H9 (cell line): ENCODE results near the gene GALNT2. TPM values are rescaled to one million over a fixed set of nuclear protein-coding genes. Genes with fewer than 3 reads are reported as not detected.

Experiments used
- DNase-seq: peaks from one replicate; pipeline ENCODE4 v3.0.0-alpha.2; 2017
- H2AFZ ChIP-seq: one replicate; pipeline ENCODE4 v1.6.1; 2013; ENCODE audit warnings: mild to moderate bottlenecking, low read length, control low read depth, moderate library complexity
- H2AK5ac ChIP-seq: 2 replicates; pipeline ENCODE4 v1.6.1; 2013; ENCODE audit warnings: low read length, control low read depth, mixed read lengths; ENCODE audit not compliant: insufficient read length
- H2BK120ac ChIP-seq: one replicate; pipeline ENCODE4 v1.6.1; 2013; ENCODE audit warnings: low read depth, mild to moderate bottlenecking, low read length, control low read depth, inconsistent platforms; ENCODE audit not compliant: poor library complexity, severe bottlenecking
- H2BK12ac ChIP-seq: 2 replicates; pipeline ENCODE4 v1.6.1; 2013; ENCODE audit warnings: low read length, control low read depth, mixed read lengths, low read depth; ENCODE audit not compliant: insufficient read length
- H2BK15ac ChIP-seq: 2 replicates; pipeline ENCODE4 v1.6.1; 2013; ENCODE audit warnings: low read depth, low read length, control low read depth
- H2BK20ac ChIP-seq: one replicate; pipeline ENCODE4 v1.6.1; 2013; ENCODE audit warnings: low read depth, mild to moderate bottlenecking, low read length, control low read depth, inconsistent platforms; ENCODE audit not compliant: poor library complexity, severe bottlenecking
- H2BK5ac ChIP-seq: 2 replicates; pipeline ENCODE4 v1.6.1; 2013; ENCODE audit warnings: low read length, control low read depth, mixed read lengths; ENCODE audit not compliant: insufficient read length
- H3K14ac ChIP-seq: 2 replicates; pipeline ENCODE4 v1.6.1; 2013; ENCODE audit warnings: low read length, control low read depth; ENCODE audit not compliant: insufficient read depth
- H3K18ac ChIP-seq: 2 replicates; pipeline ENCODE4 v1.6.1; 2013; ENCODE audit warnings: low read depth, mild to moderate bottlenecking, mixed read lengths, low read length, control low read depth; ENCODE audit not compliant: insufficient read length
- H3K23ac ChIP-seq: 2 replicates; pipeline ENCODE4 v1.6.1; 2013; ENCODE audit warnings: low read length, control low read depth, mixed read lengths, low read depth; ENCODE audit not compliant: insufficient read length
- H3K23me2 ChIP-seq: 2 replicates; pipeline ENCODE4 v1.6.1; 2013; ENCODE audit warnings: low read depth, mild to moderate bottlenecking, mixed read lengths, low read length, control low read depth; ENCODE audit not compliant: insufficient read length, poor library complexity, severe bottlenecking
- H3K27ac ChIP-seq: 2 replicates; pipeline ENCODE4 v1.5.1; 2013; ENCODE audit warnings: low read length, control low read depth, mixed read lengths, low read depth; ENCODE audit not compliant: insufficient read length
- H3K27me3 ChIP-seq: 2 replicates; pipeline ENCODE4 v1.6.1; 2013; ENCODE audit warnings: low read length, control low read depth, inconsistent platforms; ENCODE audit not compliant: insufficient read depth
- H3K4ac ChIP-seq: 2 replicates; pipeline ENCODE4 v1.6.1; 2013; ENCODE audit warnings: low read depth, mild to moderate bottlenecking, control low read depth, inconsistent platforms, low read length, moderate library complexity
- H3K4me1 ChIP-seq: 2 replicates; pipeline ENCODE4 v1.6.1; 2013; ENCODE audit warnings: low read length, control low read depth, inconsistent platforms; ENCODE audit not compliant: insufficient read depth
- H3K4me2 ChIP-seq: 2 replicates; pipeline ENCODE4 v1.6.1; 2013; ENCODE audit warnings: low read length, control low read depth, mixed read lengths; ENCODE audit not compliant: insufficient read length, insufficient read depth
- H3K56ac ChIP-seq: 2 replicates; pipeline ENCODE4 v1.6.1; 2013; ENCODE audit warnings: low read depth, mild to moderate bottlenecking, mixed read lengths, low read length, control low read depth; ENCODE audit not compliant: insufficient read length
- H3K79me1 ChIP-seq: 2 replicates; pipeline ENCODE4 v1.6.1; 2013; ENCODE audit warnings: low read depth, mild to moderate bottlenecking, moderate library complexity, low read length, control low read depth, inconsistent platforms; ENCODE audit not compliant: insufficient read depth, poor library complexity, severe bottlenecking
- H3K79me2 ChIP-seq: 2 replicates; pipeline ENCODE4 v1.6.1; 2013; ENCODE audit warnings: low read length, control low read depth, inconsistent platforms; ENCODE audit not compliant: insufficient read depth
- H3K9ac ChIP-seq: 2 replicates; pipeline ENCODE4 v1.6.1; 2013; ENCODE audit warnings: low read length, control low read depth, mixed read lengths; ENCODE audit not compliant: insufficient read length; ENCODE audit errors: extremely low read depth
- H3K9me3 ChIP-seq: one replicate; pipeline ENCODE4 v1.6.1; 2013; ENCODE audit warnings: low read depth, low read length, inconsistent platforms; ENCODE audit not compliant: control insufficient read depth
- H3T11ph ChIP-seq: one replicate; pipeline ENCODE4 v1.6.1; 2013; ENCODE audit warnings: mild to moderate bottlenecking, low read length, control low read depth, inconsistent platforms
- H4K20me1 ChIP-seq: one replicate; pipeline ENCODE4 v1.6.1; 2013; ENCODE audit not compliant: control insufficient read depth, insufficient read length, insufficient read depth
- H4K5ac ChIP-seq: 2 replicates; pipeline ENCODE4 v1.6.1; 2013; ENCODE audit warnings: low read depth, mild to moderate bottlenecking, mixed read lengths, low read length, control low read depth; ENCODE audit not compliant: insufficient read length
- H4K8ac ChIP-seq: replicated peaks from 2 replicates; pipeline ENCODE4 v1.6.1; 2013; ENCODE audit warnings: low read length, control low read depth, mixed read lengths, low read depth; ENCODE audit not compliant: insufficient read length
- H4K91ac ChIP-seq: 2 replicates; pipeline ENCODE4 v1.6.1; 2013; ENCODE audit warnings: low read depth, mild to moderate bottlenecking, moderate library complexity, mixed read lengths, low read length, control low read depth; ENCODE audit not compliant: insufficient read length
- H3K27ac Mint-ChIP-seq, 3 experiments: 2 replicates in 2 of 3; 3 replicates in 1 of 3; pipeline ENCODE4 v1.8.0; 2020 to 2021; ENCODE audit warnings: mixed read lengths in 3 of 3, mild to moderate bottlenecking in 1 of 3, moderate library complexity in 1 of 3
- H3K27me3 Mint-ChIP-seq: 2 replicates; pipeline ENCODE4 v1.8.0; 2021; ENCODE audit warnings: low read depth, mild to moderate bottlenecking, moderate library complexity, mixed read lengths
- H3K36me3 Mint-ChIP-seq, 3 experiments: 2 replicates in 2 of 3; 3 replicates in 1 of 3; pipeline ENCODE4 v1.8.0; 2020 to 2021; ENCODE audit warnings: low read depth in 3 of 3, mixed read lengths in 3 of 3; ENCODE audit not compliant: insufficient read depth in 1 of 3
- H3K4me1 Mint-ChIP-seq, 2 experiments: 2 replicates each; pipeline ENCODE4 v1.8.0; 2020; ENCODE audit warnings: mixed read lengths in 2 of 2
- H3K4me3 Mint-ChIP-seq, 2 experiments: 2 replicates in 1 of 2; 3 replicates in 1 of 2; pipeline ENCODE4 v1.8.0; 2020 to 2021; ENCODE audit warnings: mild to moderate bottlenecking in 2 of 2, mixed read lengths in 2 of 2, moderate library complexity in 1 of 2
- H3K9me3 Mint-ChIP-seq, 2 experiments: 2 replicates in 1 of 2; 3 replicates in 1 of 2; pipeline ENCODE4 v1.8.0; 2020; ENCODE audit warnings: mild to moderate bottlenecking in 2 of 2, mixed read lengths in 2 of 2, moderate library complexity in 1 of 2
- CTCF ChIP-seq: fragments of 200-600 bp; sonication (generic); conservative IDR thresholded peaks from 3 replicates; pipeline ENCODE4 v1.8.0; 2021; ENCODE audit warnings: antibody characterized with exemption, mild to moderate bottlenecking
- WGBS: extraction: QIAGEN DNeasy Blood & Tissue Kit; methylation state at CpG from one replicate; pipeline ENCODE4 v1.1.7; 2013; ENCODE audit warnings: missing lambda C conversion rate, low lambda C conversion rate, mixed read lengths; ENCODE audit not compliant: insufficient read length; ENCODE audit errors: extremely low coverage; 5-methylcytosine and 5-hydroxymethylcytosine counted together
- total RNA-seq: library from RNA; stranded (reverse); gene quantifications from 2 replicates; pipeline ENCODE4 v1.2.1, GENCODE V29; 2021

The GALNT2 gene
- total RNA-seq, 1 experiment from 2014 or later, result 57.6 TPM

- Mint-ChIP-seq H3K9me3 (peaks cover 0 to 4% of the 10 kb centered on the region in 2 experiments; a peak in 1 of 5 replicates), H3K4me3 (no peak overlapping the region), H3K4me1 (peaks cover 31 to 40% of the 10 kb centered on the region in 2 experiments), H3K27me3 (no peaks in the 10 kb centered on the region; the same call in 1 of the 2 replicates), H3K36me3 (peaks cover 7 to 9% (median 8%) of the 10 kb centered on the region in 3 experiments), H3K27ac (no peak overlapping the region; a peak in 1 of 7 replicates)
- Histone ChIP-seq H3K4me2 (no peak overlapping the region), H2BK15ac (no peak overlapping the region), H4K20me1 (peaks cover 5% of the 10 kb centered on the region), H3K23ac (no peak overlapping the region), H3K4ac (no peak overlapping the region), H3K14ac (no peak overlapping the region), H2AK5ac (no peak overlapping the region), H3K79me1 (no peaks in the 10 kb centered on the region), H3K23me2 (no peaks in the 10 kb centered on the region), H3K9ac (no peak overlapping the region), H3T11ph (no peak overlapping the region), H2BK20ac (no peak overlapping the region), H3K27ac (no peak overlapping the region), H4K91ac (no peak overlapping the region), H3K18ac (no peak overlapping the region), H3K9me3 (no peaks in the 10 kb centered on the region), H2BK120ac (no peak overlapping the region), H2AFZ (no peak overlapping the region), H2BK12ac (no peak overlapping the region), H3K79me2 (no peaks in the 10 kb centered on the region; the same call in 1 of the 2 replicates), H3K4me1 (peaks cover 4% of the 10 kb centered on the region; the same call in 1 of the 2 replicates), H3K27me3 (no peaks in the 10 kb centered on the region), H4K5ac (no peak overlapping the region), H4K8ac (no peak overlapping the region), H3K56ac (no peak overlapping the region), H2BK5ac (no peak overlapping the region)
- TF ChIP-seq CTCF, result no peak
- WGBS, result no CpG with 5 or more reads among the region's 4 CpGs
- DNase-seq, result no peak
Observed at GRCh38 chr1:230191855-230192254, 124.8 kb downstream of the GALNT2 start.
